ENCODE results near the gene ALG12. TPM values are rescaled to one million over a fixed set of nuclear protein-coding genes. Genes with fewer than 3 reads are reported as not detected.

The ALG12 gene
- total and polyA plus RNA-seq, 2 of the 8 experiments (the other 6 are each of a cell fraction or from before 2014, with no cell fraction given), result 13.4 to 22.5 TPM

GRCh38 chr22:49951986-49952896, 34.0 kb upstream of the ALG12 start:
- Histone ChIP-seq H3K79me2 (ENCODE audit: control insufficient read depth in 1 of 2, insufficient read depth in 2 of 2, low read length in 2 of 2) (no peaks in the 10 kb centered on the region), H3K23me2 (ENCODE audit: low read depth, low read length) (no peaks in the 10 kb centered on the region), H4K91ac (replicated peaks; ENCODE audit: insufficient read length, low read length) (peak overlapping the region; percentile 81), H2BK5ac (ENCODE audit: low read depth, low read length) (peak overlapping the region; percentile 83; the same call in 1 of the 2 replicates), H3K4me3 (ENCODE audit: extremely low read depth in 1 of 4, insufficient read depth in 2 of 4, low read depth in 3 of 4, low read length in 4 of 4) (no peak overlapping the region), H3K4ac (replicated peaks; ENCODE audit: insufficient read length, low read depth, low read length) (no peak overlapping the region), H3K27ac (ENCODE audit: low read depth, low read length) (no peak overlapping the region), H3K4me1 (replicated peaks in 1 of 4; ENCODE audit: control insufficient read depth in 3 of 4, insufficient read depth in 4 of 4, low read length in 3 of 4) (peaks cover 0 to 24% (median 11%) of the 10 kb centered on the region in 4 experiments; a peak in 5 of 7 replicates), H3K14ac (ENCODE audit: insufficient read length) (no peak overlapping the region), H3K36me3 (ENCODE audit: control insufficient read depth in 2 of 4, insufficient read depth in 4 of 4, low read length in 3 of 4) (no peaks in the 10 kb centered on the region), H3K56ac (replicated peaks; ENCODE audit: insufficient read length, low read depth, low read length) (no peak overlapping the region), H2BK20ac (ENCODE audit: low read length) (no peak overlapping the region), H3K9ac (replicated peaks in 1 of 4; ENCODE audit: extremely low read depth in 1 of 4, low read depth in 3 of 4, low read length in 3 of 4) (no peak overlapping the region), H3K18ac (ENCODE audit: extremely low read depth, low read length) (no peak overlapping the region), H3K27me3 (replicated peaks in 1 of 4; ENCODE audit: control insufficient read depth in 3 of 4, extremely low read depth in 1 of 4, insufficient read depth in 3 of 4, low read length in 3 of 4) (no peaks in the 10 kb centered on the region), H2AK5ac (ENCODE audit: low read depth, low read length) (no peak overlapping the region), H3K79me1 (ENCODE audit: low read depth, low read length) (no peaks in the 10 kb centered on the region), H3K23ac (ENCODE audit: insufficient read length) (no peak overlapping the region), H4K20me1 (replicated peaks in 1 of 2; ENCODE audit: control insufficient read depth in 1 of 2, insufficient read depth in 2 of 2, low read length in 2 of 2) (peaks cover 0 to 2% of the 10 kb centered on the region in 2 experiments), H2BK15ac (ENCODE audit: low read length) (0 out of 2 replicates have a peak overlapping the region, but pooled peaks have one; percentile 29), H3K9me3 (ENCODE audit: insufficient read depth in 2 of 2, low read depth in 1 of 2, low read length in 1 of 2) (no peaks in the 10 kb centered on the region), H4K5ac (ENCODE audit: insufficient read length, low read depth, low read length) (no peak overlapping the region), H3K4me2 (ENCODE audit: insufficient read depth in 1 of 2, low read depth in 2 of 2, low read length in 2 of 2) (no peak overlapping the region), H2BK12ac (ENCODE audit: low read depth, low read length) (peak overlapping the region; percentile 96; the same call in 1 of the 2 replicates), H2AFZ (ENCODE audit: low read length) (no peak overlapping the region), H2BK120ac (replicated peaks; ENCODE audit: low read depth, low read length) (no peak overlapping the region), H4K8ac (ENCODE audit: extremely low read depth, insufficient read depth, low read length) (peak overlapping the region; percentile 51)
- no peak for FAIRE-seq
- no peak for DNase-seq (ENCODE audit: low read depth in 1 of 2, low spot score in 2 of 2)
- WGBS, 2 experiments (ENCODE audit: extremely low coverage in 1 of 2, insufficient coverage in 1 of 2, insufficient read length in 1 of 2, insufficient replicate concordance in 2 of 2, low coverage in 1 of 2, low lambda C conversion rate in 2 of 2, missing lambda C conversion rate in 1 of 2), result 83% methylated on average over 24 of the region's 24 CpGs; no CpG with 5 or more reads in 1 of the 2 experiments
- TF ChIP-seq GTF2F1 (IDR thresholded peaks at IDR 0.05; ENCODE audit: borderline replicate concordance, low read depth, low read length), result no peak
- TF ChIP-seq TEAD4 (IDR thresholded peaks at IDR 0.05; ENCODE audit: low read depth, low read length), result 0 out of 2 replicates have a peak, but pooled peaks have one; percentile 12
- CTCF ChIA-PET (ENCODE audit: partially characterized antibody), result interaction anchor here (0.6 to 2.4 kb wide), 6 partner anchors 16 to 78 kb away, joined by 3 to 11 read pairs (median 4); no protein-coding TSS in a partner anchor
- POLR2A ChIA-PET (ENCODE audit: partially characterized antibody), result interaction anchor here (0.7 to 1.9 kb wide), 7 partner anchors 8 to 19 kb away, joined by 3 to 10 read pairs (median 4); partner anchors contain the start of gene PIM3

All from H1 (cell line).